ENCODE results near the gene ADAP1.

The ADAP1 gene

GRCh38 chr7:881441-882234, 72.8 kb downstream of the ADAP1 start:
- Histone ChIP-seq H3K9ac (ENCODE audit: low read length) (no peak overlapping the region), H3K4me3 (ENCODE audit: low read length) (no peak overlapping the region), H3K36me3 (ENCODE audit: control insufficient read depth, insufficient read depth, low read length) (no peaks in the 10 kb centered on the region), H3K27me3 (ENCODE audit: control insufficient read depth, insufficient read depth, low read length) (no peaks in the 10 kb centered on the region), H3K9me3 (ENCODE audit: control insufficient read depth, low read length) (no peaks in the 10 kb centered on the region), H3K4me1 (ENCODE audit: control insufficient read depth, insufficient read depth, low read length) (peaks cover 34% of the 10 kb centered on the region)

DNA sequence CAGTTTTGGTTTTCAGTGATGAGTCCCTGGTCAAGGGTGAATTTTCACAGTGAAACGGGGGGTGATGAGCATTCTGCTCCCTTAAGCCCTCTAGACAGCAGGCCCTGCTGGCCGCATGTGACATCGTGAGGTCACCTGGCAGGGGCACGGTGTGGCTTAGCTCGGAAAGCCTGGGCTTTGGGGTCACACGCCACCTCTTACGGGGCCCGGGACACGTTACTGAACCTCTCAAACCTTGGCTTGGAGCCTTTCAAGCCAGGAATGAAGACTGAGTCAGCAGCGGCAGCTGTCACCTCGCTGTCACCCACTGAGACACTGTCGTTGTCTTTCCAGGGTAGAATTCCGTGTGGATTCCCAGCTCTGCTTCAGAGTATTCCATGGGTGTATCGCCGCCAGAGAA, 74.0 kb downstream of the ADAP1 start:
- Histone ChIP-seq H3K27me3 (ENCODE audit: control insufficient read depth, insufficient read depth, low read length) (no peaks in the 10 kb centered on the region), H3K4me3 (ENCODE audit: low read length) (no peak overlapping the region), H3K4me1 (ENCODE audit: control insufficient read depth, insufficient read depth, low read length) (peaks cover 35% of the 10 kb centered on the region), H3K36me3 (ENCODE audit: control insufficient read depth, insufficient read depth, low read length) (no peaks in the 10 kb centered on the region), H3K9ac (ENCODE audit: low read length) (no peak overlapping the region), H3K9me3 (ENCODE audit: control insufficient read depth, low read length) (no peaks in the 10 kb centered on the region)

- Histone ChIP-seq H3K27me3 (ENCODE audit: control insufficient read depth, insufficient read depth, low read length) (no peaks in the 10 kb centered on the region), H3K36me3 (ENCODE audit: control insufficient read depth, insufficient read depth, low read length) (no peaks in the 10 kb centered on the region), H3K9me3 (ENCODE audit: control insufficient read depth, low read length) (no peaks in the 10 kb centered on the region), H3K4me3 (ENCODE audit: low read length) (no peak overlapping the region), H3K4me1 (ENCODE audit: control insufficient read depth, insufficient read depth, low read length) (peaks cover 33% of the 10 kb centered on the region), H3K9ac (ENCODE audit: low read length) (no peak overlapping the region)
Measured at GRCh38 chr7:879706-880105, 74.8 kb downstream of the ADAP1 start.

- Histone ChIP-seq H3K4me3 (ENCODE audit: low read length) (no peak overlapping the region), H3K9ac (ENCODE audit: low read length) (no peak overlapping the region), H3K9me3 (ENCODE audit: control insufficient read depth, low read length) (no peaks in the 10 kb centered on the region), H3K27me3 (ENCODE audit: control insufficient read depth, insufficient read depth, low read length) (no peaks in the 10 kb centered on the region), H3K4me1 (ENCODE audit: control insufficient read depth, insufficient read depth, low read length) (peaks cover 27% of the 10 kb centered on the region), H3K36me3 (ENCODE audit: control insufficient read depth, insufficient read depth, low read length) (no peaks in the 10 kb centered on the region)
Measured at GRCh38 chr7:879093-879492, 75.4 kb downstream of the ADAP1 start.

DNA sequence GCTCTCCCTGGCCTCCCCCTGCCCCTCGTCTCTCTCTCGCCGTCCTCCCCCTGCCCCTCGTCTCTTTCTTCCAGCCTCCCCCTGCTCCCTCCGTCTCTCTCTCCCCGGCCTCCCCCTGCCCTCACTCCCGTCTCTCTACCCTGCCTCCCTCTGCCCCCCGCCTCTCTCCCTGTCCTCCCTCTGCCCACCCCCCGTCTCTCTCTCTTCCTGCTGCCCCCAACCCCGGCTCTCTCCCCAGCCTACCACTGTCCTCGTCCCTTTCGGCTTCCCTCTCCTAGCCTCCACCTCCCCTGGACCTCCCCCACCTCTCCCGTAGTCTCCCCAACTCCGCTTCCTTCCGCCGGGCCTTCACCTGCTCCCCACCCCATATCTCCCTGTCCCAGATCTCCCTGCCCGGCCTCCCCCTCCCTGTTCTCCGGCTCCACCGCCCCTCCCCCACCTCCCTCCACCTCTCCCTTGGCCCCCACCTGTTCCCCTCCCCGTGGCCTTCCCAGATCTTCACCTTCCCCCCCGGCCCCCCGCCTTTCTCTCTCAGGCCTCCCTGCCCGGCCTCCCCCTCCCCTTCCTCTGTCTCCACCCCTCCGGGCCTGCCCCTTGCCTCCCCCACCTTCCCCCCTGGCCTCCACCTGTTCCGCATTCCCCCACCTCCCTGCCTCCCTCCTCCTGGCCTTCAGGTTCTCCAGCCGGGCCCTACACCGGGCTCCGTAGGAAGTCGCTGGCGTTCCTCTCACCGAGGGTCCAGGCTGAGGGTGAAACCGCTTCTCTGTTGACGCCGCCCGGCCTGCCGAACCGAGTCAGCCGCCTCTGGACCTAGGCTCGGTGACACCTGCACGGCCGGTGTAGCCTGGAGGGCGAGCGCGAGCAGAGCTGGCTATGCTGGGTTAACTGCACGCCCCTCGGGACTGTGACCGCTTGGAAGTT, 76.9 kb downstream of the ADAP1 start:
- peak overlapping the region; percentile 71 for H3K4me3 ChIP-seq (ENCODE audit: low read length)
- H3K9me3 ChIP-seq (ENCODE audit: control insufficient read depth, low read length), result no peaks in the 10 kb centered on the region
- H3K4me1 ChIP-seq (ENCODE audit: control insufficient read depth, insufficient read depth, low read length), result peaks cover 35% of the 10 kb centered on the region
- no peaks in the 10 kb centered on the region for H3K27me3 ChIP-seq (ENCODE audit: control insufficient read depth, insufficient read depth, low read length)
- peak overlapping the region; percentile 92 for H3K9ac ChIP-seq (ENCODE audit: low read length)
- peaks cover 5% of the 10 kb centered on the region for H3K36me3 ChIP-seq (ENCODE audit: control insufficient read depth, insufficient read depth, low read length)

DNA sequence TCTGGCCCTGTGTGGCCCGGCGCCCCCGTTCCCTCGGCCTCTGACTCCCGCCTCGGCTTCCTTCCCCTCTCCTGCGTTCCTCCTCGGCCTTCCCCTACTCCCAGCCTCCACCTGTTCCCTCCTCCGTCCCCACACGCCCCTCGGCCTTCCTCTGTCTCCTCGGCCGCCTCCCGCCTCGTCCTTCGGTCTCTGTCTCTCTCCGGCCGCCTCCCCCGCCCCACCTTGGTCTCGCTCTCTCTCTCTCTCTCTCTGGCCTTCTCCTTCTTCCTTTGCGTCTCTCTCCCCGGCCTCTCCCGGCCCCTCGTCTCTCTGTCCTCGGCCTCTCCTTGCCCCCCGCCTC, 77.5 kb downstream of the ADAP1 start:
- H3K4me3 ChIP-seq (ENCODE audit: low read length), result peak overlapping the region; percentile 71
- H3K36me3 ChIP-seq (ENCODE audit: control insufficient read depth, insufficient read depth, low read length), result peaks cover 11% of the 10 kb centered on the region
- H3K9ac ChIP-seq (ENCODE audit: low read length), result peak overlapping the region; percentile 92
- H3K9me3 ChIP-seq (ENCODE audit: control insufficient read depth, low read length), result no peaks in the 10 kb centered on the region
- H3K4me1 ChIP-seq (ENCODE audit: control insufficient read depth, insufficient read depth, low read length), result peaks cover 35% of the 10 kb centered on the region
- H3K27me3 ChIP-seq (ENCODE audit: control insufficient read depth, insufficient read depth, low read length), result no peaks in the 10 kb centered on the region

DNA sequence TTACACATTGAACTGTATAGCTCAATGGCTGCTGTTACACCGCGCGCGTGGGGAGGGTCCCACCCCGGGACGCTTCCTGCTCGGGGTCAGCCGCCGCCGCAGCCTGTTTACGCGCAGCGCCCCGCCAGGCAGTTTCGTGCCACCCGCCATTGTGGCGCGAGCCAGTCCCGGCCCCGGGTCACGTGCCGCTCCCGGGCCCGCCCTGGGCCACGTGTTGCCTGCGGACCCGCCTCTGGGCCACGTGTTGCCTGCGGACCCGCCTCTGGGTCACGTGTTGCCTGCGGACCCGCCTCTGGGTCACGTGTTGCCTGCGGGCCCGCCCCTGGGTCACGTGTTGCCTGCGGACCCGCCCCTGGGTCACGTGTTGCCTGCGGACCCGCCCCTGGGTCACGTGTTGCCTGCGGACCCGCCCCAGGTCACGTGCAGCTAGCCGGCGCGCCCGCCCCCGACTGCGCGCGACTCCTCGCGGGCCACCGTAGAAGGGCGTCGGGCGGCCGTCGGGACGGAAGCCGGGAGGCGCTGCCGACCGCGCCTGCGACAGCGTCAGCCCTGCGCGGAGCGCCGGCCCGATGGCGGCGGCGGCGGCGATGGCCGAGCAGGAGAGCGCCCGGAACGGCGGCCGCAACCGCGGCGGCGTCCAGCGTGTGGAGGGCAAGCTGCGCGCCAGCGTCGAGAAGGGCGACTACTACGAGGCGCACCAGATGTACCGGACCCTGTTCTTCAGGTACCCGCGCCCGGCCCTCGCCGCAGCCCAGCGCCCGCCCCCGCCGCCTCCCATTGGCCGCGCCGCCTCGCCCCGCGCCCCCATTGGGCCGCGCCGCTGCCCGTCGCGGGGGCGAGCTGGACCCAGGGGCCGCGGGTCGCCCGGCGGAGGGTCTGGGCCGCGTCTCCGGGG, 78.2 kb downstream of the ADAP1 start, which contains the start of gene GET4:
Gene GET4 (plus strand): TSS at position 478 of the 895 bp plus-strand sequence. CDS start 92 bp downstream, at position 570.
- peaks cover 35% of the 10 kb centered on the region for H3K4me1 ChIP-seq (ENCODE audit: control insufficient read depth, insufficient read depth, low read length)
- H3K9me3 ChIP-seq (ENCODE audit: control insufficient read depth, low read length), result no peaks in the 10 kb centered on the region

GRCh38 chr7:875476-876076, 78.9 kb downstream of the ADAP1 start:
- H3K4me3 ChIP-seq (ENCODE audit: low read length), result no peak overlapping the region
- H3K9me3 ChIP-seq (ENCODE audit: control insufficient read depth, low read length), result no peaks in the 10 kb centered on the region
- H3K4me1 ChIP-seq (ENCODE audit: control insufficient read depth, insufficient read depth, low read length), result peaks cover 35% of the 10 kb centered on the region
- H3K36me3 ChIP-seq (ENCODE audit: control insufficient read depth, insufficient read depth, low read length), result peaks cover 12% of the 10 kb centered on the region
- no peaks in the 10 kb centered on the region for H3K27me3 ChIP-seq (ENCODE audit: control insufficient read depth, insufficient read depth, low read length)
- H3K9ac ChIP-seq (ENCODE audit: low read length), result no peak overlapping the region

More for the DNA sequence above, 78.2 kb downstream of the ADAP1 start, which contains the start of gene GET4:
- no peaks in the 10 kb centered on the region for H3K27me3 ChIP-seq (ENCODE audit: control insufficient read depth, insufficient read depth, low read length)
- H3K36me3 ChIP-seq (ENCODE audit: control insufficient read depth, insufficient read depth, low read length), result peaks cover 12% of the 10 kb centered on the region
- peak within 1 kb of the TSS; percentile 71 for H3K4me3 ChIP-seq (ENCODE audit: low read length)
- peak within 1 kb of the TSS; percentile 92 for H3K9ac ChIP-seq (ENCODE audit: low read length)

DNA sequence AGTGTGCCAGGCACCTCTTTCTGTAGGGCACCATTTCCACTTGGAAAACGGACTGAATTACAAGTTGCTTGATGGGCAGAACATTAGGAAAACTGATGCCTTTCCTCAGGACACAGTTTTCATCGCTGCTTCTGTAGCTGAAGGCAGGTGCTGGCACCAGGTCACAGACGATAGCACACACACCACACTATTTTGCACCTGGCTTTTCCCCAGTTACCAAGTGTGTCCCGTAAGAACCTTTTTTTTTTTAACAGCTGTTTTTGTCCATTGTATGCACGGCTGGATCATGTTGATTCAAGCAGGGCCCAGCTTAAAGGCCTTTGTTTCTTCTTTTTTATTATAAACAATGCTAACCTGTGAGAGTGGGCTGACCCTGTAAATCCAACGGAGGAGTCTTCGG, 79.4 kb downstream of the ADAP1 start:
- Histone ChIP-seq H3K9me3 (ENCODE audit: control insufficient read depth, low read length) (no peaks in the 10 kb centered on the region), H3K27me3 (ENCODE audit: control insufficient read depth, insufficient read depth, low read length) (no peaks in the 10 kb centered on the region), H3K4me3 (ENCODE audit: low read length) (no peak overlapping the region), H3K9ac (ENCODE audit: low read length) (no peak overlapping the region), H3K4me1 (ENCODE audit: control insufficient read depth, insufficient read depth, low read length) (peaks cover 35% of the 10 kb centered on the region), H3K36me3 (ENCODE audit: control insufficient read depth, insufficient read depth, low read length) (peaks cover 12% of the 10 kb centered on the region)

DNA sequence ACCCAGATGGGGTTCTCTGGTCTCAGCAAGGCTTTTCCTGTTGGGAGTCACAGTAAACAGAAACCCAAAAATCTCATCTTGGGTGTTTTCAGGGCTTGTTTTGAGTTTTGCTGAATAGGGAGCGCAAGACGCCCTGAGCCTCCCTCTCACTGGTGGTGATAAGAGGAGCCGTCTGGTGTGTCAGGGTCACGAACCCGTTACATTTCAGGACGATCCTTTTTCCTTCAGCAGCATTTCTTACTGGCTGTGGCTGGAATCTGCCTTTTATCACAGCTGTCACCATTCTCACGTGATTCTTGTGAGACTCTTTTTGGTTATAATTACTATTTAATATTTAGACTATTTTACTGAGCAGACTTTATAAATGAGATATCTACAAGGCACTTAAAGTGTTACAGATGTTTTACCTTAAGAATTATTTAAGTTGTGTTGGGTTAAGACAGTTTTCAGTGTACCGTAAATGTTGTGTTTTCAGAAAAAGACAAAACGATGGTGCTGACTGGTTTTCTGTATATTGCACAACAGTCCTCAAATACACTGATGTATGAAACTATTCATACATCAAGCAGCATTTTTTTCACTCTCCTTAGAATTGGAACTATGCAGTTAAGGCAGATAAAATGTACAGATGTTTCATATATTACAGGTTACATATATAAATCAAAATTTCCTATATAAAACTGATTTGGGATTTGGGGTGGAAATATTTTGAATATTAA, 80.3 kb downstream of the ADAP1 start:
- Histone ChIP-seq H3K4me3 (ENCODE audit: low read length) (no peak overlapping the region), H3K9ac (ENCODE audit: low read length) (no peak overlapping the region), H3K9me3 (ENCODE audit: control insufficient read depth, low read length) (no peaks in the 10 kb centered on the region), H3K36me3 (ENCODE audit: control insufficient read depth, insufficient read depth, low read length) (peaks cover 12% of the 10 kb centered on the region), H3K4me1 (ENCODE audit: control insufficient read depth, insufficient read depth, low read length) (peaks cover 32% of the 10 kb centered on the region), H3K27me3 (ENCODE audit: control insufficient read depth, insufficient read depth, low read length) (no peaks in the 10 kb centered on the region)
